Activated CD8-positive, alpha-beta T cell treated with anti-CD3 and anti-CD28 coated beads for 36 hours (primary cell): ENCODE results near the gene MTG2. TPM values are rescaled to one million over a fixed set of nuclear protein-coding genes. Genes with fewer than 3 reads are reported as not detected.

ENCODE experiments used
- ATAC-seq: fragments of 200-7000 bp; cut with Tn5 transposase; one replicate; pipeline ENCODE4 v1.10.0; 2021; ENCODE audit warnings: mild to moderate bottlenecking, moderate library complexity
- CTCF ChIA-PET: fragments of 350-600 bp; sonication (Branson Sonifier 250); formaldehyde crosslinking; loops from one replicate; lab custom pipeline; 2021; ENCODE audit warnings: antibody characterized with exemption; lab: Charles Lee
- POLR2A ChIA-PET: fragments of 350-600 bp; sonication (Branson Sonifier 250); formaldehyde crosslinking; loops from one replicate; lab custom pipeline; 2021; ENCODE audit warnings: antibody characterized with exemption; lab: Charles Lee
- DNase-seq: peaks from one replicate; pipeline ENCODE4 v3.0.0-alpha.2; 2020
- H3K27ac Mint-ChIP-seq: one replicate; pipeline ENCODE4 v1.8.0; 2021; ENCODE audit warnings: mild to moderate bottlenecking, mixed read lengths
- H3K27me3 Mint-ChIP-seq: one replicate; pipeline ENCODE4 v1.8.0; 2021; ENCODE audit warnings: mixed read lengths
- H3K36me3 Mint-ChIP-seq: one replicate; pipeline ENCODE4 v1.8.0; 2021; ENCODE audit warnings: low read depth, mixed read lengths
- H3K4me1 Mint-ChIP-seq: one replicate; pipeline ENCODE4 v1.8.0; 2021; ENCODE audit warnings: low read depth, mixed read lengths
- H3K4me3 Mint-ChIP-seq: one replicate; pipeline ENCODE4 v1.8.0; 2021; ENCODE audit warnings: mild to moderate bottlenecking, moderate library complexity, mixed read lengths
- H3K9me3 Mint-ChIP-seq: one replicate; pipeline ENCODE4 v1.8.0; 2021; ENCODE audit warnings: mixed read lengths
- CTCF ChIP-seq: fragments of 200-600 bp; IDR thresholded peaks from one replicate; pipeline ENCODE4 v1.8.0; 2022; ENCODE audit warnings: antibody characterized with exemption, mild to moderate bottlenecking
- intact Hi-C: fragments of 100-400 bp; cut with micrococcal nuclease; formaldehyde crosslinking; loops from one replicate; pipeline ENCODE4 v1.10.0; 2022
- total RNA-seq, 2 experiments: library from RNA; stranded (reverse); gene quantifications; one replicate each; pipeline ENCODE4 v1.2.3, GENCODE V29; 2021

Gene MTG2
- total RNA-seq, 2 experiments from 2014 or later: 36.5 to 40.5 TPM

- TF ChIP-seq CTCF: no peak
- intact Hi-C loops: no loop called here
- Mint-ChIP-seq H3K27me3 (no peaks in the 10 kb centered on the region), H3K27ac (no peak overlapping the region), H3K9me3 (no peaks in the 10 kb centered on the region), H3K4me1 (peaks cover 12% of the 10 kb centered on the region), H3K4me3 (no peak overlapping the region), H3K36me3 (peaks cover 17% of the 10 kb centered on the region)
- ChIA-PET POLR2A (no interaction called here), CTCF (no interaction called here)
- DNase-seq (no peak), ATAC-seq (no peak)
Observed at GRCh38 chr20:62163485-62163865, 19.4 kb upstream of the MTG2 start.

GRCh38 chr20:62163986-62164762 lies 18.7 kb upstream of the MTG2 start:
- Mint-ChIP-seq H3K9me3 (no peaks in the 10 kb centered on the region), H3K4me1 (peaks cover 12% of the 10 kb centered on the region), H3K4me3 (no peak overlapping the region), H3K27me3 (no peaks in the 10 kb centered on the region), H3K27ac (no peak overlapping the region), H3K36me3 (peaks cover 17% of the 10 kb centered on the region)
- no peak for ATAC-seq
- ChIA-PET CTCF (no interaction called here), POLR2A (no interaction called here)
- intact Hi-C loops: no loop called here
- no peak for TF ChIP-seq CTCF
- DNase-seq: no peak

GRCh38 chr20:62164879-62165761 lies 17.7 kb upstream of the MTG2 start:
- no peak for ATAC-seq

GRCh38 chr20:62165762-62166399 lies 16.9 kb upstream of the MTG2 start:
- TF ChIP-seq CTCF: no peak
- no peak overlapping the region for H3K27ac Mint-ChIP-seq
- POLR2A ChIA-PET: no interaction called here
- H3K36me3 Mint-ChIP-seq: peaks cover 8% of the 10 kb centered on the region
- no peaks in the 10 kb centered on the region for H3K4me1 Mint-ChIP-seq
- DNase-seq (no peak), ATAC-seq (no peak)
- CTCF ChIA-PET: no interaction called here
- no peaks in the 10 kb centered on the region for H3K9me3 Mint-ChIP-seq
- intact Hi-C loops: no loop called here
- H3K27me3 Mint-ChIP-seq: no peaks in the 10 kb centered on the region
- H3K4me3 Mint-ChIP-seq: no peak overlapping the region

More at GRCh38 chr20:62164879-62165761, 17.7 kb upstream of the MTG2 start:
- intact Hi-C loops: no loop called here
- Mint-ChIP-seq H3K4me3 (no peak overlapping the region), H3K9me3 (no peaks in the 10 kb centered on the region), H3K4me1 (peaks cover 5% of the 10 kb centered on the region), H3K27ac (no peak overlapping the region), H3K27me3 (no peaks in the 10 kb centered on the region), H3K36me3 (peaks cover 12% of the 10 kb centered on the region)
- POLR2A ChIA-PET: no interaction called here
- CTCF ChIA-PET: no interaction called here
- DNase-seq: no peak
- no peak for TF ChIP-seq CTCF
